GM23338 (cell line): ENCODE measurements around the gene CCDC38.

Experiments
- CTCF ChIP-seq, 2 experiments: fragments of 200-600 bp in 1 of 2; sonication (generic) in 1 of 2; conservative IDR thresholded peaks; 2 replicates each; pipeline versions ENCODE4 v1.5.1 to v1.6.1; 2016 to 2017; ENCODE audit warnings: antibody characterized with exemption in 2 of 2, low read depth in 2 of 2, mild to moderate bottlenecking in 2 of 2, moderate library complexity in 1 of 2
- ETS1 ChIP-seq: IDR thresholded peaks from 2 replicates; pipeline ENCODE4 v1.6.1; 2016; ENCODE audit warnings: antibody characterized with exemption
- EZH2 ChIP-seq: fragments of 200-600 bp; sonication (generic); IDR thresholded peaks from one replicate; pipeline ENCODE4 v1.8.0; 2017; ENCODE audit warnings: antibody characterized with exemption, mild to moderate bottlenecking, low read depth; ENCODE audit not compliant: unreplicated experiment
- EZH2phosphoT487 ChIP-seq: fragments of 200-600 bp; sonication (generic); IDR thresholded peaks from one replicate; pipeline ENCODE4 v1.8.1; 2018; ENCODE audit warnings: antibody characterized with exemption; ENCODE audit not compliant: unreplicated experiment
- JUNB ChIP-seq: IDR thresholded peaks from one replicate; pipeline ENCODE4 v1.6.1; 2016; ENCODE audit warnings: antibody characterized with exemption; ENCODE audit not compliant: unreplicated experiment
- POLR2AphosphoS5 ChIP-seq: IDR thresholded peaks from 2 replicates; pipeline ENCODE4 v1.6.1; 2016; ENCODE audit warnings: antibody characterized with exemption, low read depth
- ZNF114 ChIP-seq: fragments of 250-450 bp; sonication (Bioruptor Pico); IDR thresholded peaks from 2 replicates; pipeline ENCODE4 v1.5.0; 2020; ENCODE audit warnings: mild to moderate bottlenecking, moderate library complexity
- TF ChIP-seq, protein P1 (sequence below): fragments of 250-450 bp; sonication (Bioruptor Pico); IDR thresholded peaks from 2 replicates; pipeline ENCODE4 v1.5.0; 2020; ENCODE audit warnings: mild to moderate bottlenecking, moderate library complexity

DNA sequence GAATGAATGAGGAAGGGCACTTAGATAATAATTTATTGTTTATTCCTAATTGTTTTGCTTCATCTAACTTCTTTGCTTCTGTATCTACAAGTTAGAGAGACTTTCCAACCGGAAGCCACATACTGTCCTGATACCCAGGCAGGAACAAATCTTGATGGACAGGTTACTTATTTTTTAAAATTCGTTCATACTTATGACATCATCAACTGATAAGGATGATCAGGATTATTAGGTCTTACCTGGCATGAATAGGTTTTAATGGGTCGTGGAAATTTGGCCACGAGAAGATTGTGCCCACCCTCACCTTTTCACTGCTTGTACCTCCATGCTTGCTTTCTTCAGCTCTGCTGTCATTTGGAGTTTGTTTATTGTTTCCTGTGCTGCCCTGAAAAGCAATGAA lies 44.3 kb downstream of the CCDC38 start:
- TF ChIP-seq CTCF (conservative IDR thresholded peaks at IDR 0.05; ENCODE audit: low read depth in 2 of 2) (no peak), EZH2 (no peak), EZH2phosphoT487 (no peak), ZNF114 (CRISPR knock-in tag) (no peak), JUNB (no peak), POLR2AphosphoS5 (no peak), ETS1 (no peak)
- TF ChIP-seq, protein P1, sequence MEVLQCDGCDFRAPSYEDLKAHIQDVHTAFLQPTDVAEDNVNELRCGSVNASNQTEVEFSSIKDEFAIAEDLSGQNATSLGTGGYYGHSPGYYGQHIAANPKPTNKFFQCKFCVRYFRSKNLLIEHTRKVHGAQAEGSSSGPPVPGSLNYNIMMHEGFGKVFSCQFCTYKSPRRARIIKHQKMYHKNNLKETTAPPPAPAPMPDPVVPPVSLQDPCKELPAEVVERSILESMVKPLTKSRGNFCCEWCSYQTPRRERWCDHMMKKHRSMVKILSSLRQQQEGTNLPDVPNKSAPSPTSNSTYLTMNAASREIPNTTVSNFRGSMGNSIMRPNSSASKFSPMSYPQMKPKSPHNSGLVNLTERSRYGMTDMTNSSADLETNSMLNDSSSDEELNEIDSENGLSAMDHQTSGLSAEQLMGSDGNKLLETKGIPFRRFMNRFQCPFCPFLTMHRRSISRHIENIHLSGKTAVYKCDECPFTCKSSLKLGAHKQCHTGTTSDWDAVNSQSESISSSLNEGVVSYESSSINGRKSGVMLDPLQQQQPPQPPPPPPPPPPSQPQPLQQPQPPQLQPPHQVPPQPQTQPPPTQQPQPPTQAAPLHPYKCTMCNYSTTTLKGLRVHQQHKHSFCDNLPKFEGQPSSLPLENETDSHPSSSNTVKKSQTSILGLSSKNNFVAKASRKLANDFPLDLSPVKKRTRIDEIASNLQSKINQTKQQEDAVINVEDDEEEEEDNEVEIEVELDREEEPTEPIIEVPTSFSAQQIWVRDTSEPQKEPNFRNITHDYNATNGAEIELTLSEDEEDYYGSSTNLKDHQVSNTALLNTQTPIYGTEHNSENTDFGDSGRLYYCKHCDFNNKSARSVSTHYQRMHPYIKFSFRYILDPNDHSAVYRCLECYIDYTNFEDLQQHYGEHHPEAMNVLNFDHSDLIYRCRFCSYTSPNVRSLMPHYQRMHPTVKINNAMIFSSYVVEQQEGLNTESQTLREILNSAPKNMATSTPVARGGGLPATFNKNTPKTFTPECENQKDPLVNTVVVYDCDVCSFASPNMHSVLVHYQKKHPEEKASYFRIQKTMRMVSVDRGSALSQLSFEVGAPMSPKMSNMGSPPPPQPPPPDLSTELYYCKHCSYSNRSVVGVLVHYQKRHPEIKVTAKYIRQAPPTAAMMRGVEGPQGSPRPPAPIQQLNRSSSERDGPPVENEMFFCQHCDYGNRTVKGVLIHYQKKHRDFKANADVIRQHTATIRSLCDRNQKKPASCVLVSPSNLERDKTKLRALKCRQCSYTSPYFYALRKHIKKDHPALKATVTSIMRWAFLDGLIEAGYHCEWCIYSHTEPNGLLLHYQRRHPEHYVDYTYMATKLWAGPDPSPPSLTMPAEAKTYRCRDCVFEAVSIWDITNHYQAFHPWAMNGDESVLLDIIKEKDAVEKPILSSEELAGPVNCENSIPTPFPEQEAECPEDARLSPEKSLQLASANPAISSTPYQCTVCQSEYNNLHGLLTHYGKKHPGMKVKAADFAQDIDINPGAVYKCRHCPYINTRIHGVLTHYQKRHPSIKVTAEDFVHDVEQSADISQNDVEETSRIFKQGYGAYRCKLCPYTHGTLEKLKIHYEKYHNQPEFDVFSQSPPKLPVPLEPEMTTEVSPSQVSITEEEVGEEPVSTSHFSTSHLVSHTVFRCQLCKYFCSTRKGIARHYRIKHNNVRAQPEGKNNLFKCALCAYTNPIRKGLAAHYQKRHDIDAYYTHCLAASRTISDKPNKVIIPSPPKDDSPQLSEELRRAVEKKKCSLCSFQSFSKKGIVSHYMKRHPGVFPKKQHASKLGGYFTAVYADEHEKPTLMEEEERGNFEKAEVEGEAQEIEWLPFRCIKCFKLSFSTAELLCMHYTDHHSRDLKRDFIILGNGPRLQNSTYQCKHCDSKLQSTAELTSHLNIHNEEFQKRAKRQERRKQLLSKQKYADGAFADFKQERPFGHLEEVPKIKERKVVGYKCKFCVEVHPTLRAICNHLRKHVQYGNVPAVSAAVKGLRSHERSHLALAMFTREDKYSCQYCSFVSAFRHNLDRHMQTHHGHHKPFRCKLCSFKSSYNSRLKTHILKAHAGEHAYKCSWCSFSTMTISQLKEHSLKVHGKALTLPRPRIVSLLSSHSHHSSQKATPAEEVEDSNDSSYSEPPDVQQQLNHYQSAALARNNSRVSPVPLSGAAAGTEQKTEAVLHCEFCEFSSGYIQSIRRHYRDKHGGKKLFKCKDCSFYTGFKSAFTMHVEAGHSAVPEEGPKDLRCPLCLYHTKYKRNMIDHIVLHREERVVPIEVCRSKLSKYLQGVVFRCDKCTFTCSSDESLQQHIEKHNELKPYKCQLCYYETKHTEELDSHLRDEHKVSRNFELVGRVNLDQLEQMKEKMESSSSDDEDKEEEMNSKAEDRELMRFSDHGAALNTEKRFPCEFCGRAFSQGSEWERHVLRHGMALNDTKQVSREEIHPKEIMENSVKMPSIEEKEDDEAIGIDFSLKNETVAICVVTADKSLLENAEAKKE: no peak
